SK-N-SH treated with all-trans-retinoic acid at 6 μM for 48 hours (cell line): ENCODE results near the gene SHOC2.

Experiments used
- RARB ChIP-seq: fragments of 250-450 bp; sonication (Bioruptor Pico); IDR thresholded peaks from 2 replicates; pipeline ENCODE4 v1.8.0; 2021; ENCODE audit warnings: mild to moderate bottlenecking, moderate library complexity
- TCF4 ChIP-seq: fragments of 250-450 bp; sonication (Bioruptor Pico); IDR thresholded peaks from 2 replicates; pipeline ENCODE4 v1.8.0; 2021; ENCODE audit warnings: mild to moderate bottlenecking, moderate library complexity, borderline replicate concordance
- TOX ChIP-seq: fragments of 250-450 bp; sonication (Bioruptor Pico); IDR thresholded peaks from 2 replicates; pipeline ENCODE4 v1.8.0; 2021; ENCODE audit warnings: mild to moderate bottlenecking, moderate library complexity, borderline replicate concordance
- TSHZ2 ChIP-seq: fragments of 250-450 bp; sonication (Bioruptor Pico); IDR thresholded peaks from 2 replicates; pipeline ENCODE4 v1.5.0; 2020; ENCODE audit warnings: mild to moderate bottlenecking, moderate library complexity
- ZFP30 ChIP-seq: fragments of 450-650 bp; formaldehyde crosslinking; IDR thresholded peaks from 2 replicates; pipeline ENCODE4 v1.5.0; 2022; ENCODE audit warnings: mild to moderate bottlenecking, moderate library complexity
- TF ChIP-seq, protein P1 (sequence below): fragments of 250-450 bp; sonication (Bioruptor Pico); IDR thresholded peaks from 2 replicates; pipeline ENCODE4 v1.5.1; 2020; ENCODE audit warnings: low read depth, mild to moderate bottlenecking, moderate library complexity
- TF ChIP-seq, protein P2 (sequence below): fragments of 250-450 bp; sonication (Bioruptor Pico); IDR thresholded peaks from 2 replicates; pipeline ENCODE4 v1.8.0; 2020; ENCODE audit warnings: mild to moderate bottlenecking, moderate library complexity, borderline replicate concordance
- TF ChIP-seq, protein P3 (sequence below): fragments of 250-450 bp; sonication (Bioruptor Pico); IDR thresholded peaks from 2 replicates; pipeline ENCODE4 v1.8.0; 2021; ENCODE audit warnings: low read depth, mild to moderate bottlenecking, moderate library complexity, borderline replicate concordance

DNA sequence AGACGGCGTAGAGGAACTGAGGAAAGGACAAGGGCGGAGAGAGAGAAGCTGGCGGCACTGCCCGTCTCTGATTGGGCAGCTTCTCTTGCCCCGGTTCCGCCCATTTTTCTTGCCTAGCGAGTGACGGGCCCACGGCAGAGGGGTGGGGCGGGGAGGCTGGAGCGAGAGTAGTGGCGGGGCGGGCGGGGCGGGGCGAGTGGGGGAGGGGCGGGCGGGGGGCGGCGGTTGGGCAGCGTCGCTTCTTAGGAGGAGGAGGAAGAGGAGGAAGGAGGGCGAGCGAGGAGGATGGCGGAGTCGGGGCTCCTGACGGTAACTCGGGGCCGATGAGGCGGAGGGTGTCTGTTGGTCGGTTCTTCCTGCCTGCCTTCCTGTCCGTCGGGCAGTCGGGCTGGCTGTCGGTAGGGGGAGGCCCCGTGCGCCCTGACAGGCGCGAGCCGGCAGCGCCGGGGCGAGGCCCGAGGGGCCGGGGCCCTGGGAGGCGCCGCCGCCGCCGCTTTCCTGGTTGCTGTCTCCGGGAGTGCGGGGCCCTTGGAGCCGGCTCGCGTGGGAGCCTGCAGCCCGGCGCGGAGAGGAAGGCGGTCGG is at the start of gene SHOC2:
- TF ChIP-seq, protein P1, sequence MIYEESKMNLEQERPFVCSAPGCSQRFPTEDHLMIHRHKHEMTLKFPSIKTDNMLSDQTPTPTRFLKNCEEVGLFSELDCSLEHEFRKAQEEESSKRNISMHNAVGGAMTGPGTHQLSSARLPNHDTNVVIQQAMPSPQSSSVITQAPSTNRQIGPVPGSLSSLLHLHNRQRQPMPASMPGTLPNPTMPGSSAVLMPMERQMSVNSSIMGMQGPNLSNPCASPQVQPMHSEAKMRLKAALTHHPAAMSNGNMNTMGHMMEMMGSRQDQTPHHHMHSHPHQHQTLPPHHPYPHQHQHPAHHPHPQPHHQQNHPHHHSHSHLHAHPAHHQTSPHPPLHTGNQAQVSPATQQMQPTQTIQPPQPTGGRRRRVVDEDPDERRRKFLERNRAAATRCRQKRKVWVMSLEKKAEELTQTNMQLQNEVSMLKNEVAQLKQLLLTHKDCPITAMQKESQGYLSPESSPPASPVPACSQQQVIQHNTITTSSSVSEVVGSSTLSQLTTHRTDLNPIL (CRISPR knock-in tag), result no peak
- TF ChIP-seq, protein P2, sequence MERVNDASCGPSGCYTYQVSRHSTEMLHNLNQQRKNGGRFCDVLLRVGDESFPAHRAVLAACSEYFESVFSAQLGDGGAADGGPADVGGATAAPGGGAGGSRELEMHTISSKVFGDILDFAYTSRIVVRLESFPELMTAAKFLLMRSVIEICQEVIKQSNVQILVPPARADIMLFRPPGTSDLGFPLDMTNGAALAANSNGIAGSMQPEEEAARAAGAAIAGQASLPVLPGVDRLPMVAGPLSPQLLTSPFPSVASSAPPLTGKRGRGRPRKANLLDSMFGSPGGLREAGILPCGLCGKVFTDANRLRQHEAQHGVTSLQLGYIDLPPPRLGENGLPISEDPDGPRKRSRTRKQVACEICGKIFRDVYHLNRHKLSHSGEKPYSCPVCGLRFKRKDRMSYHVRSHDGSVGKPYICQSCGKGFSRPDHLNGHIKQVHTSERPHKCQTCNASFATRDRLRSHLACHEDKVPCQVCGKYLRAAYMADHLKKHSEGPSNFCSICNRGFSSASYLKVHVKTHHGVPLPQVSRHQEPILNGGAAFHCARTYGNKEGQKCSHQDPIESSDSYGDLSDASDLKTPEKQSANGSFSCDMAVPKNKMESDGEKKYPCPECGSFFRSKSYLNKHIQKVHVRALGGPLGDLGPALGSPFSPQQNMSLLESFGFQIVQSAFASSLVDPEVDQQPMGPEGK (CRISPR knock-in tag), result no peak
- TF ChIP-seq RARB (CRISPR knock-in tag) (no peak), TCF4 (CRISPR knock-in tag) (no peak), ZFP30 (CRISPR knock-in tag) (no peak), TOX (CRISPR knock-in tag) (no peak), TSHZ2 (CRISPR knock-in tag) (no peak)
- TF ChIP-seq, protein P3, sequence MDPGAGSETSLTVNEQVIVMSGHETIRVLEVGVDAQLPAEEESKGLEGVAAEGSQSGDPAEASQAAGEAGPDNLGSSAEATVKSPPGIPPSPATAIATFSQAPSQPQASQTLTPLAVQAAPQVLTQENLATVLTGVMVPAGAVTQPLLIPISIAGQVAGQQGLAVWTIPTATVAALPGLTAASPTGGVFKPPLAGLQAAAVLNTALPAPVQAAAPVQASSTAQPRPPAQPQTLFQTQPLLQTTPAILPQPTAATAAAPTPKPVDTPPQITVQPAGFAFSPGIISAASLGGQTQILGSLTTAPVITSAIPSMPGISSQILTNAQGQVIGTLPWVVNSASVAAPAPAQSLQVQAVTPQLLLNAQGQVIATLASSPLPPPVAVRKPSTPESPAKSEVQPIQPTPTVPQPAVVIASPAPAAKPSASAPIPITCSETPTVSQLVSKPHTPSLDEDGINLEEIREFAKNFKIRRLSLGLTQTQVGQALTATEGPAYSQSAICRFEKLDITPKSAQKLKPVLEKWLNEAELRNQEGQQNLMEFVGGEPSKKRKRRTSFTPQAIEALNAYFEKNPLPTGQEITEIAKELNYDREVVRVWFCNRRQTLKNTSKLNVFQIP, result no peak
